Stimulated activated CD4-positive, alpha-beta T cell treated with anti-CD3 and anti-CD28 coated beads, Interleukin-4, amount 100 ng/mL, for 1 hour (primary cell): ENCODE data around the gene CNDP2.
A peak's percentile ranks its signal among the peaks of the same experiment; 100 is the strongest.

Source experiments
- DNase-seq: peaks from one replicate; pipeline ENCODE4 v3.0.0-alpha.2; 2020

The CNDP2 gene

DNA sequence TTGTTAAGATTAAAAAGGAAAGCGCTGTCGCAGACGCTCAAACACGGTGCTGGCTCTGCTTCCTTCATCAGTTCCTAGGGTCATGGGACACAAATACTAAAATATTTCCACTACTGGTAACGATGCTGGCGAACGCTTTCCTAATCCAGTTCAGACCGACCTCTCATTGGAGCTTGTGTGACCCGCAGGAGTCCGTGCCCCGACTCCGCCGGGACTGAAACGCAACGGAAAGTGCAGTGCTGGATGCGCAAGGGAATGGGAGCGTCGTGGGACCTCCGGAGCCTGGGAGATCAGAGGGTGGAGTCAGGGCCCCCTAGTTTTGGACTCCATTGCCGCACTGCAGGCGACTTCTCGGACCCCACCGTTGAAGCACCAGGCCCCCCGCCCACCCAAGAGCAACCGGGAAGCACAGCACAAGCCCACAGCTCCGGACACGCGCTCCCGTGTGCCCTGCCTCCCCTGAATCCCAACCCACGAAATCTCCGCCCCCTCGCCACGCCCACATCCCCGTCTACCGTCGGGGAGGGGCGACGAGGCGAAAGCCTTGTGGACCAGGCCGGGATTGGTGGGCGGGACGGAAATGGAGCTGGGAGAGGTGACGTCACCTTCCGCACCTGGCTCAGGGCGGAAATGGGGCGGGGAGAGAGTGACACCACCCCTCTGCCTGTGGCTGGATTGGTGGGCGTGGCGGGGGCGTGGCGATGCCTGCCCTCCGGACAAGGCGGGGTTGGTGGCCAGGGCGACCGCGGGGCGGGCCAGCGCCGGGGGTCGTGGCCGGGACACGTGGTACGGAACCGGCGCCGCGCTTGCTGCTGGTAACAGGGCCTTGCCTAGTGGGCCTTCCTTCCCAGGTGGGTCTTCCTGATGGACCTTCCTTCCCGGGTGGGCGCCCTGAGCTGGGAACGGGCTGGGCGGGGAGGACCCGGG is at the start of gene CNDP2:
Gene CNDP2, plus strand, starts transcription at position 783 of the 927 bp plus-strand sequence. CDS start 3,611 bp downstream, outside the sequence.
- DNase-seq = peak; percentile 99

DNA sequence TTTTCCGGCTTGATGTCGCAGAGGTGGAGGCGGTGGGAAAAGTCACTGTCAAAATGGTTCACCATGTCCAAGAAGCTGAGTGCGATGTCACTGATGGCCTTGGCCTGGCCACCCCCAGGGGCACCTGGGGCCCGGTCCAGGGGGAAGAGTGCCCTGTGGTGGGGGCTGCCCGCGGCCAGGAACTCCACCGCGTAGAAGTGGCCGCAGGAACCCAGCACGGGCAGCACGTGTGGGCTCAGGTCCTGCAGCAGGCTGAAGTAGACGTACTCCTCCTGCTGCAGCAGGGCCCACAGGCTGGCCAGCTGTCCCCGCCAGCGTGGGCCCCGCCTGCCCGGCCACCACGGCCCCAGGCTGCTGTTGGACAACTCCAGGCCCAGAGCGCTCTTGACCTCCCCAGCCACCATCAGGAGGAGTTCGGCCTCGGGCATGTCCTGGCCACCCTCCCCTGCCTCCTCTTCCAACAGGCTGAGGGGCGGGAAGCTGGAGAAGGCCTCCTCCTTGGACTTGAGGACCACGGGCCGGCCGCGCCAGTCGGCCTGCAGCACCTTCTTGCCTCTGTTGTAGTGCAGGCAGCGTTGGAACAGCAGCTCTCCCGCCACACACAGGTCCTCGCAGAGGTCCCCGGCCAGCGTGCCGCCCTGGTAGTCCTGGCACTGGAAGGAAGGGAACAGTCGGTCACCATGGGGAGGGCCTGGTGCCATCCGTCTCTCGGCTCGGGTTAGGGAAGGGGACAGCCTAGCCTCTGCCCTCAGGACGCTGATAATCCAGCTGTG is 49.3 kb upstream of the CNDP2 start:
- DNase-seq = no peak

DNA sequence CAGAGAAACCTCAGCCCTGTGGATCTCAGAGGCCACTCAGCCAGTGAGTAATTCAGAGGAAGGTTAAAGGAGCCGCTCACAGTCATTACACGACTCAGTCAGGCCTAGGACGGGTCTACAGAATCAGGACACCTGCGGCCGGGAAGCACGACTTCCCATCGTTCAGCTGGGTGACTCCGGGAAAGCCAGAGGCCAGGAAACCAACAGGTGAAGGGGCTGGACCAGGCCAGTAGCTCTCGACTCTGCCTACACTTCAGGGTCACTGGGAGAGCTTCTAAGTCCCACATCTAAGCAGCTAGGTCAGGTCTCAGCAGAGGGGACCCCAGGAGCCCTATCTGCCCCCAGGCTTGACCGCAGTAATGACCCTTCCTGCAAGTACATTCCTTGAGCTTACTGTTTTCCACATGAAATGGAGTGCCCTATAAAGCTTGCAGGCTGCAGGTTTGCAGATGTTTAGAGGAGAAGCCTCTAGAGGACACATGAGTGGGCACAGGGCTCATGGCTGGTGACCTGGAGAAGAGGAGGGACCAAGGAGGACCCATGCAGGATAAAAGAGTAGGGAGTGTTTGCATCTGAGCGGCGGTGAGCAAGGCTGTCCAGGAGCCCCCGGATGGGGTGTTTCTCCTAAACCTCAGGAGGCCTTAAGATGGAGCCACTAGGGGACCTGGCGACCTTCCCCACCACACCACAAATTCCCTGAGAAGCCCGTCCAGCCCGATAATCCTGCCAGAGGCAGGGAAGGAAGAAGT is 48.6 kb upstream of the CNDP2 start:
- DNase-seq = no peak

- no peak for DNase-seq
Observed at GRCh38 chr18:74450626-74451025, 45.5 kb upstream of the CNDP2 start.

GRCh38 chr18:74451148-74451547 is 45.0 kb upstream of the CNDP2 start:
- no peak for DNase-seq

- no peak for DNase-seq
Observed at GRCh38 chr18:74453016-74453566, 43.1 kb upstream of the CNDP2 start.

- no peak for DNase-seq
Observed at GRCh38 chr18:74453642-74454198, 42.4 kb upstream of the CNDP2 start.

GRCh38 chr18:74454279-74454751 is 41.8 kb upstream of the CNDP2 start:
- no peak for DNase-seq

DNA sequence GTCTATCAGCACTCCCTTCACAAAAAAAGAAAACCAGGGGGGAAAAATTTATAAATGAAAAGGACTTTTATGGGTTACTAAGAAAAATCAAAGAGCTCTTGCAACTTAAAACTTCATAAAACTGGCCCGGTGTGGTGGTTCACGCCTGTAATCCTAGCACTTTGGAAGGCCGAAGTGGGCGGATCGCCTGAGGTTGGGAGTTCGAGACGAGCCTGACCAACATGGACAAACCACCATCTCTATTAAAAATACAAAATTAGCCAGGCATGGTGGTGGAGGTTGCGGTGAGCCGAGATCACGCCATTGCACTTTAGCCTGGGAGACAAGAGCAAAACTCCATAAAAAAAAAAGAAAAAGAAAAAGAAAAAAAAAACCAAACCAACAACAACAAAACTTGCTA is 40.8 kb upstream of the CNDP2 start:
- no peak for DNase-seq

GRCh38 chr18:74456017-74456348 is 40.2 kb upstream of the CNDP2 start:
- DNase-seq = no peak

DNA sequence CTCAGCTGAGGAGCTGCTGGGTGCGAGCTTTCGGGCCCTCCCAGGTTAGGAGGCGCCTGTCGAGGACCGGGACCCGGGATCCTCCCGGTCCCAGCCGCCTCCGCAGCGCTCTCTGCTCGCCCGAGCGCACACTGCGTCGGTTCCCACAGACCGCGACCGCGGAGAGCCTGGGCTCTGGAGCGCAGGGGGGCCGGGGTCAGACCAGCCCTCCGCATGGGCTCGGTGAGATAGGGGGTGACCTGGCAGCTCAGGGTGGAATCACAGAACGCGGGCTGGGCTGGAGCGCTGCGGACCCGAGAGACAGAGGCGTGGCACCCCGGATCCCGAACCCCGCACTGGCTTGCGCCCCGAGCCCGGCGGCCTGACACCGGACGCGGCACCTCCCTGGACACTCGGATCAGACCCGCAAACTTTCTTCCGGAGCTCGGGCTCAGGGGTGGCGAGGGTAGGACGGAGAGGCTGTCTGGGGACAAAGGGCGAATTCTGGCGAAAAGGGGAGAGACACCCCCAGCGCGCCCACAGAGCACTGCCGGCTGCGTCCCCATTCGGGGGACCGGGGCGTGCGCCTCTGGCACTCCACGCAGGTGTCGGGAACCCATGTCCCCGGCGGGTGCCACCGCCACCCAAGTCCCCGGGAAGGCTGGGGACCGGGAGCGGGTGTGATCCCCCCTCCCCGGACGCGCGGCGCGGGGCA is 39.7 kb upstream of the CNDP2 start:
- DNase-seq = no peak

DNA sequence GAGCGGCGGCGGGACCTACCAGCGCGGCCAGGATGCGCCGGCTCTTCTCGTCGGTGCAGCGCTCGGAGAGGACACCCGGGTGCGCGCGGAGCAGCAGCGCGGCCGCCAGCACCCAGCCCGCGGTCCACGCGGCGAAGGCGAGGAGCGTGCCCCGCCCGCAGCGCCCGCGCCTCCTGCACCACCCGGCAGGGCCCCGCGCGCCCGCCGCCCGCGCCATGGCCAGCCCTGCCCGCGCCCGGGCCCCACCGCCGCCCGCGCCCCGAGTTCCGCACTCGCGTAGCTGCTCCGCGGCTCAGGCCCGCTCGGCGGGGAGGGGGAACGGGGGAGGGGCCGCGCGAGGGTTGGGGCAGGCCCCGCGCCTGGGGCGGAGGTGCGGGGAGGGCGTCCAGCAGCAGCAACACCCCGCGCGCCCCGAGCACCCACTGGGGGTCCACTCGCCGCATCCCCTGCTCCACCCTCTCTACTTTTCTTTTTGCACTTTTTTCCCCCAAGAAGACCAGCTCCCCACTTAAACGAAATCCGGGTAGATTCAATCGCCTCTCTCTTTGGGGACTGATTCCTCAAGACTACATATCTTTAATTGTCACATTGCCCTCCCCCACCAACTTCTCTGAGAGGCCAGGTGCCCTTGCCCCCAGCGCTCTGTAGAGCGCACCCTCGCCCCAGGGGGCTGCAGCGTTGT is 39.0 kb upstream of the CNDP2 start, which contains the start of gene DIPK1C:
Gene DIPK1C, minus strand, starts transcription at position 266 of the 682 bp plus-strand sequence. Its CDS starts 49 bp downstream, at position 217.
- DNase-seq = no peak

DNA sequence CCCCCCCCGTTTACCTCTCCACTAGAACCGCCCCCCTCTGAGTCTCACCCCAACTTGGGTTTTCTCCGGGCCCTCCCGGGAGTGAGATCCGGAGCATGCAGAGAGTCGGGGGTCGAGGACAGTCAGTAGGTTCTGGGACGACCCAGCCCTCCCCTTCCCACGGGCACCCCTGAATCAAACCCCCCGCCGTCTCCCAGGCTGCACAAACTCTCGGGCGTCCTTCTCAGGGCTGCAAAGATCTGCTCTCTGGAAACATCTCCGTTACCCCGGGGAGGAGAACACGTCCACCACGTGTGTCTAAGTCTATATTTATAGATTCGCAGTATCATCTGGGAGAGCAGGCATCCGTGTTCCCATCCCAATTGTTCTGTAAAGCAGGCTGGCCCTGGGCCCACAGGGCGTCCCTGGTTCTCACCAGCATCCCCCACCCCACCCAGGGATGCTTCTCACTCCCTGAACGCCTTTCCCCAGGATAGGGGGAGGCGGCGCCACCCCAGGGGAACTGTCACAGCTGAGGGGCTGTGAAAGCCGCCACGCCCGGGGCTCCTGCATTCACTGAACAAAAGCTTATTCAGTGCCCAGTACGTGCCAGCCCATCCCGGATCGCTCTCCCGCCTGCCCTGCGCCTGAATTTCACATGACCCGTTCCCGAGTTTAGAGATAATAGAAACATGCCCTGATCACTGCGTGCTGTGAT is 38.3 kb upstream of the CNDP2 start:
- no peak for DNase-seq

DNA sequence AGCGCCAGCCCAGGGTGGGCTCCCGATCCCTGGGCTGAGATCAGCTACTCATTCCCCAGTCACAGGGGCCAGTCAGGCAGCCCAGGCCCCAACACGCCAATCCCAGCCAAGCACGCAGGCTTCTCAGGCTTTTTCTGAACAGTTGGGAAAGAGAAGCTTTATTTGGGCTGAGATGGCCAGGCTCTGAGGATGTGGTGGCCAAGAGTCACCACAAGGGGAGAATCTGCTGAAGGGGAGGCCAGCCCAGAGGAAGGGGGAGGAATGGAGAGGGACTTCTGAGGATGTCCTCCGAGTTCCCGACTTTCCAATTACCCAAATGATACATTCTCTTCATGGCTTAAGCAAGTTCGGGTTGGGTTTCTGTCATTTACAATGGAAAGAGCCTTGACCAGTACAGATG is 36.3 kb upstream of the CNDP2 start:
- DNase-seq = no peak

DNA sequence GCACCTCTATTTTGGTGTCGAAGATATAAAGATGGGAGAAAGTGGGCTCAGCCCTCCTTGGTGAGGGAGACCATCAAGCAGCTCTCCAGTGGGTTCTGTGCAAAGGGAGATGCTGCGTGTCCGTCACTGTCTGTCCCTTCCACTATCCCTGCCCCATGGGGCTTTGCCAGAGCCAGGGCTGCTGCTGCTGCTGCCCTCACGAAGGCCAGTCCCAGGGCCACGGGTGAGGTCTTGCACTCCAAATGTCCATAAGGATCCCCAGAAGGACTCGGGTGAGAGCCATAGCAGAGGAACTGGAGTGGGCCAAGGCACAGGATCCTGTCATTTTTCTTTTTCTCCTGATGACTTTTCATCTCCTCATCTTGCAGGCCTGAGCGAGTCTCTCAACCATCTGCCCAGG is 35.3 kb upstream of the CNDP2 start:
- DNase-seq = no peak

- DNase-seq = no peak
Observed at GRCh38 chr18:74463254-74463653, 32.9 kb upstream of the CNDP2 start.

DNA sequence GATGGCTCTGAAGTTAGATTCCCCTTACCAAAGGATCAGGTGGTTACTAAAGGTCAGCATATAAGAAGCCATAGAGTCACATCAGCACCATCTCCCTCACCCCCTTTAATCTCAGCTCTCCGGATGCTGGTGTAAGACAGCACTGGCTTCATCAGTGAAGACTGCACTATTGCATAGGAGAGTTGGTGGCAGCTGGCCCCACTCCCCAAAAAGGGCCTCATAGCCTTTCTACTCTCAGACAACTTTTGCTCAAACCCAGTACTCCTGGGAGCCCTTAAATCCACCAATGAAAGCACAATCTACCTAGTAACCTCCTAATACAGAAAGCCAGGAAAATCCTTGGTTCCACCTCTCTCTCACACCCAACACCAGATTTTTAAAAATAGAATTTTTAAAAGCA is 32.2 kb upstream of the CNDP2 start:
- DNase-seq = no peak

- DNase-seq = no peak
Observed at GRCh38 chr18:74465775-74466174, 30.4 kb upstream of the CNDP2 start.

DNA sequence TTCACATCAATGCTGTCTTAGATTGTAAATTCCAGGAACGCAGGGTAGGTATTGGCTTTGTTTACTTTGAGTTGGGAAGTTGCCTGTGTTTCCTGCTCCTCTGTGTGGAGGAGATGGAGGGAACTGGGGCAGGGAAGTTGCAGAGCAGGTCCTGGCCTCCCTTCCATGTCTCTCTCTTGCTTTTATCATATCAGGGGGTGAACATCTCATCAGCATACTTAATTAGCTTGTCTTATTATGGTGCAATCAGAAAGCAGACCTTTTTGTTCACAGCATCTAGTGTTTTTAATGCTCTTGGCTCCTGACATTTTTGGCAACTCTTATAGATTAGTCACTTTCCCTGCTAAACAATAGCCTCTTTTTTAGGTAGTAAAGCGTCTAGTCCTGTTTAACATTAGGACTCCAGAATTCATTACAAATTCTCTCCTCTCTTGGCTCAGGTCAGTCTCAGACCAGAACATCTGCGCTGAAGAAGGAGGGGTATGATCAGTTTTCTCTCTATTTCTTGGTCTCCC is 27.6 kb upstream of the CNDP2 start:
- no peak for DNase-seq

GRCh38 chr18:74472312-74472711 is 23.9 kb upstream of the CNDP2 start:
- DNase-seq = no peak
